HUES48 (cell line): Measurements from ENCODE around the gene EFNA2.
A peak's percentile ranks its signal among the peaks of the same experiment; 100 is the strongest.

Experiments used
- H3K27ac ChIP-seq: one replicate; pipeline ENCODE4 v1.7.0; 2013; ENCODE audit warnings: low read depth, low read length, inconsistent platforms
- H3K27me3 ChIP-seq: 2 replicates; pipeline ENCODE4 v1.6.1; 2013; ENCODE audit warnings: mild to moderate bottlenecking, low read length; ENCODE audit not compliant: control insufficient read depth, insufficient read depth
- H3K36me3 ChIP-seq: 2 replicates; pipeline ENCODE4 v1.6.1; 2013; ENCODE audit warnings: low read length; ENCODE audit not compliant: control insufficient read depth, insufficient read depth
- H3K4me1 ChIP-seq: 2 replicates; pipeline ENCODE4 v1.6.1; 2013; ENCODE audit warnings: mild to moderate bottlenecking, low read length; ENCODE audit not compliant: control insufficient read depth, insufficient read depth
- H3K4me3 ChIP-seq: 2 replicates; pipeline ENCODE4 v1.5.1; 2013; ENCODE audit warnings: mild to moderate bottlenecking, low read depth, low read length
- H3K9ac ChIP-seq: 2 replicates; pipeline ENCODE4 v1.6.1; 2013; ENCODE audit warnings: mild to moderate bottlenecking, low read depth, low read length, moderate library complexity
- H3K9me3 ChIP-seq: 2 replicates; pipeline ENCODE4 v1.6.1; 2013; ENCODE audit warnings: low read length; ENCODE audit not compliant: control insufficient read depth, insufficient read depth

The EFNA2 gene

DNA sequence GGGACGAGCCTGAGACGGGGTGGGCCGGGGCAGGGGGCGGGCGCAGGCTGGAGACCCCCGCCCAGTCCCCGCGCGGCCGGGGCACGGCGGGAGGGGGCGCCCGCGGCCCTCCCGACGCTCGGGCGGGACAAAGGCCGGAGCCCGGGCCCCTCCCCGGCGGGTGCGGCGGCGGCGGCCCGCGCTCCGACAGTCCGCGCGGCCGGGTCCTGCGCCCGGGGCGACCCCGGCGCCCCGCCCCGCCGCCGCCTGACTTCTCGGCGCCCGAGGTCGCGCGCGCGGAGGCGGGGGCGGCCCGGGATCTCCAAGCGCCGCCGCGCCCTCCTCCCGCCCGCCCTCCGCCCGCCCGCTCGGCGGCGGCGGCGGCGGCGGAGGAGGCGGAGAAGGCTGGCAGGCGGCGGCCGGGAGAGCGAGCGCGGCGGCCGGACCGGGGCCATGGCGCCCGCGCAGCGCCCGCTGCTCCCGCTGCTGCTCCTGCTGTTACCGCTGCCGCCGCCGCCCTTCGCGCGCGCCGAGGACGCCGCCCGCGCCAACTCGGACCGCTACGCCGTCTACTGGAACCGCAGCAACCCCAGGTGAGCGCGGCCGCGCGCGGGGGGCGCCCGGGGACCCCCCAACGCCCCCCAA, at the start of gene EFNA2:
Gene EFNA2 (plus strand): TSS at position 137 of the 624 bp plus-strand sequence. CDS start 296 bp downstream, at position 433.
- no peak within 1 kb of the TSS for H3K9ac ChIP-seq
- no peaks in the 10 kb centered on the region; the same call in 1 of the 2 replicates for H3K27me3 ChIP-seq
- no peaks in the 10 kb centered on the region for H3K4me1 ChIP-seq
- no peaks in the 10 kb centered on the region for H3K9me3 ChIP-seq
- H3K4me3 ChIP-seq: peak within 1 kb of the TSS; percentile 52
- no peak within 1 kb of the TSS for H3K27ac ChIP-seq
- no peaks in the 10 kb centered on the region for H3K36me3 ChIP-seq

DNA sequence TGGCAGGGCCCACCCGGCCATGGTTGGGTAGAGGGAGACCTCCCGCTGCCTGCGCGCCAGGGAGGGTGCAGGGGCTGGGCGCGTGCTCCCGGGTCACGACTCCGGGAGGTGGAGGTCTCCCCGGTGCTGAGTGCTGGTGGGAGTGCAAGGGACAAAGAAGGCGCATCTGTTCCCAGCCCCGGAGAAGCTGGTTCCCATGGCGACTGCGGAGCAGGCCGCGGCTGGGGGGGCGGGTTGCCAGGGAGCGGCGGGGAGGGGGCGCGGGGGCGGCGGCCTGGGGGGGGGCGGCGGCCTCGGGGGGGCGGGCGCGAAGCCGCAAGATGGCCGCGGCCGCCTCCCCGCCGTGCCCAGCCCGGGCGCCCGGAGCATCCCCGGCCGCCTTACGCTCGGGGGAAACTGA, 49.1 kb upstream of the EFNA2 start:
- peaks cover 41% of the 10 kb centered on the region for H3K36me3 ChIP-seq
- H3K4me3 ChIP-seq: peak overlapping the region; percentile 78
- 0 out of 2 replicates have a peak, but pooled peaks cover 5% of the 10 kb centered on the region for H3K4me1 ChIP-seq
- H3K9me3 ChIP-seq: no peaks in the 10 kb centered on the region
- no peak overlapping the region for H3K27ac ChIP-seq
- H3K9ac ChIP-seq: no peak overlapping the region
- no peaks in the 10 kb centered on the region for H3K27me3 ChIP-seq

DNA sequence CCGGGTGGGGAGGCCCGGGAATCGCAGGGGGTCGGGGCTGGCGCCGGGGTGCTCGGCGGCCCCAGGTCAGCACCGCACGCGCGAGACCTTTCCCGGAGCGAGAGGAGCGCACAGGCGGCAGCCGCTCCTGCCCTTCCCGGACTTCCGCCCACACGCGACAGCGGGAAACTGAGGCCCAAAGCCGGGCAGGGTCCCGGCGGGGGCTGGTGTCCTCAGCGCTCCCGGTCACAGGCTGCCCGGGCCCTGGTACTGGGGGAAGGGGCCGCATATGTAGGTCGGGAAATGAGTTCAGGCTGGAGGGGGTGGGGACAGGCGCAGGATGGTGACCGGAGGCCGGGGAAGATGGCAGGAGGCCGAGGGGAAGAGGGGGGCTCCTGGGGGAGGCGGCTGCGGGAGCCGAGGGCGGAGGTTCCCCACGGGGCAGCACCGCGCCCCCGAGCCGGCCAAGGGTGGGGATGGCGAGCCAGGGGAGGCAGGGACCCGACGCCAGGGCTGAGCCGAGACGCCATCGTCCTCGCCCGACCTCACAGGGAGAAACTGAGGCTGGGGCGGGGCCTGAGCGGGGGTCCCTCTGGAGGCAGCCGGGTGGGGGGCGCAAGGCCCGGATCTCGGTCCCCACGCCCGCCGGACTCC, 48.5 kb upstream of the EFNA2 start:
- H3K9me3 ChIP-seq: no peaks in the 10 kb centered on the region
- no peaks in the 10 kb centered on the region for H3K27me3 ChIP-seq
- H3K27ac ChIP-seq: no peak overlapping the region
- peaks cover 37% of the 10 kb centered on the region for H3K36me3 ChIP-seq
- no peak overlapping the region for H3K9ac ChIP-seq
- 0 out of 2 replicates have a peak, but pooled peaks cover 5% of the 10 kb centered on the region for H3K4me1 ChIP-seq
- H3K4me3 ChIP-seq: peak overlapping the region; percentile 78

DNA sequence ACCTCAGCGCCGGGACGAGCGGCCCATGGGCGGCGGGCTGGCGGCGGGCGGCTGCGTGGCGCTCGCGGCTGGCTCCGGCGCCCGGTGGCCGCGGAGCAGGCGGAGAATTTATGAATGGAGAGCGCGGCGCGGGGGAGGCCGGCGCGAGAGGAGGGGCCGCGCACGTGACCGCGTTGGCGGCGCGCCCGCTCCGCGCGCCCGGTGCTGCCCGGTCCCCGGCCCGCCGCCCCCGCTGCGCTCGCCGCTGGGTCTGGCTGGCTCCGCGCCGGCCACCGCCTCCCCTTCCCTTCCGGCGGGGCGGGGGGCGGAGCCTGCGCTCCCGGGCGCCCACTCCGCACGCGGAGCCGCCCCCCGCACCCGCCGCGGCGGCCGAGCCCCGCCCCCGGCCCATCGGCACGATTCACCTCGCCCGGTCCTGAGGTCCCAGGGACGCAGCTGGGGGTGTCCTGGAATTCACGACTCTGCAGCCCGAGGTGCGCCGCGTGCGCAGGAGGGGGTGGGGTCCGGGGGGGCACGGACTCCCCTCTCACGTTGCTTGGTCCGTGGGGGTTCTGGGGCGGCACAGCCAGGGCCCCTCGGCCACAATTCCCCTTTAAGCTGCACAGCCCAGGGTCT, 47.8 kb upstream of the EFNA2 start, which contains the start of gene CBARP:
Gene CBARP (minus strand): TSS at position 252 of the 615 bp plus-strand sequence. CDS start 1,905 bp downstream, outside the sequence.
- peaks cover 30% of the 10 kb centered on the region for H3K36me3 ChIP-seq
- no peaks in the 10 kb centered on the region for H3K9me3 ChIP-seq
- H3K27me3 ChIP-seq: no peaks in the 10 kb centered on the region
- peak within 1 kb of the TSS; percentile 78 for H3K4me3 ChIP-seq
- no peak within 1 kb of the TSS for H3K9ac ChIP-seq
- peak within 1 kb of the TSS; percentile 14 for H3K27ac ChIP-seq
- H3K4me1 ChIP-seq: 0 out of 2 replicates have a peak, but pooled peaks cover 5% of the 10 kb centered on the region

DNA sequence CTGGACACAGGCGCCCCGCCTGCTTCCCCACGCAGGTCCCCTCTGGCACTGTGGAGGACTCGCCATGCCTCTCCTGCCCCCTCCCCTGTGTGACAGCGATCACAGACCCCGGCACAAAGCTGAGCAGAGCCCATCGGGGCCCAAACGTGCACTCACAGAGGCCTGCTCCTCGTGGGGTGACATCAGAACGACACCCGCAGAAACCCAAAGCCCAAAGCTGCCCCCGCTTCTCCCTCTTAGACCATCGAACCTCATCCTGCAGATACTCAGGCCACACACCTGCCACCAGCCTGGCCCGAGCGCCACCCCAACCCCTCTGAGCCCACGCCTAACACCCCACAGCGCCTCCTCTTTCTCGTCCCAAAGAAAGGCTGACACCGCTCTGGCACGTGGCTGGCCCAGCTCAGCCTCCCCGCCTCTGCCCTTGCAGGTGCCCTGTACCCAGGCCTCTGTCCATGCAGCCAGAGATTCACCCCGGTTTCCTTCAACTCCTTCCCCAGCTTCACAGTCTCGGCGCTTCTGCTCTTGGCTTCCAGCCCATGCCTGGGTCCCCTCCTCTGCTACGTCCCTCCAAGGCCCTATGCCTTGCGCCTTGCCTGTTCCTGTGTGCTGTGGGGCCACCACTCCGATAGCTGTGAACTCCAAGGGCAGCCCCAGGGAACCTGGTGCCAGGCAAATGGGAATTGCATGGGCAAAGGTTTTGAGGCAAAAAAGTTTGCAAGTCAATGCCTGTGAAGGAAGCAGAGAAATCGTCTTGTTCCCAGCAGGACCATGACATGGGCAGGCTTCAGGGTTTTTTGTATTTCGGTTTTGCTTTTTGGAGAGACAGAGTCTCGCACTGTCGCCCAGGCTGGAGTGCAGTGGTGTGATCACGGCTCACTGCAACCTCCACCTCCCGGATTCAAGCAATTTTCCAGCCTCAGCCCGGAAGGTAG, 47.0 kb upstream of the EFNA2 start:
- Histone ChIP-seq H3K36me3 (peaks cover 23% of the 10 kb centered on the region), H3K9me3 (no peaks in the 10 kb centered on the region), H3K27ac (peak overlapping the region; percentile 14), H3K27me3 (no peaks in the 10 kb centered on the region), H3K9ac (no peak overlapping the region), H3K4me1 (0 out of 2 replicates have a peak, but pooled peaks cover 5% of the 10 kb centered on the region), H3K4me3 (peak overlapping the region; percentile 78)

DNA sequence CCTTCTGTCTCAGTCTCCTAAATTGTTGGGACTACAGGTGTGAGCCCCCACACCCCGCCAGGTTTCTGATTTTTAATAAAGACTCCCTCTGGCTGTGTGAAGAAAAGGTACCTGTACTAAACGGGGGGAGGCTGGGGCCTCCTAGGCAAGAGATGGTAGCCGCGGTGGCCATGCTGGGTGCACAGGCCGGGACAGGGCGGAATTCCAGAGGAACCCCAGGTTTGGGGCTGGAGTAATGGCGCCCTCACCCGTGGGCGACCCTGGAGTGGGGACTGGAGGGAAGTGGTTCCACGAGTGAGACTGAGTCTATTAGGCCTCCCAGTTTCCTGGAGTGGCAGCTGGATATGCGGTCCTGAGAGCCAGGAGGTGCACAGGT, 46.3 kb upstream of the EFNA2 start:
- Histone ChIP-seq H3K36me3 (peaks cover 15% of the 10 kb centered on the region), H3K9me3 (no peaks in the 10 kb centered on the region), H3K27ac (peak overlapping the region; percentile 64), H3K27me3 (no peaks in the 10 kb centered on the region), H3K4me1 (0 out of 2 replicates have a peak, but pooled peaks cover 5% of the 10 kb centered on the region), H3K9ac (no peak overlapping the region), H3K4me3 (no peak overlapping the region; the same call in 1 of the 2 replicates)

DNA sequence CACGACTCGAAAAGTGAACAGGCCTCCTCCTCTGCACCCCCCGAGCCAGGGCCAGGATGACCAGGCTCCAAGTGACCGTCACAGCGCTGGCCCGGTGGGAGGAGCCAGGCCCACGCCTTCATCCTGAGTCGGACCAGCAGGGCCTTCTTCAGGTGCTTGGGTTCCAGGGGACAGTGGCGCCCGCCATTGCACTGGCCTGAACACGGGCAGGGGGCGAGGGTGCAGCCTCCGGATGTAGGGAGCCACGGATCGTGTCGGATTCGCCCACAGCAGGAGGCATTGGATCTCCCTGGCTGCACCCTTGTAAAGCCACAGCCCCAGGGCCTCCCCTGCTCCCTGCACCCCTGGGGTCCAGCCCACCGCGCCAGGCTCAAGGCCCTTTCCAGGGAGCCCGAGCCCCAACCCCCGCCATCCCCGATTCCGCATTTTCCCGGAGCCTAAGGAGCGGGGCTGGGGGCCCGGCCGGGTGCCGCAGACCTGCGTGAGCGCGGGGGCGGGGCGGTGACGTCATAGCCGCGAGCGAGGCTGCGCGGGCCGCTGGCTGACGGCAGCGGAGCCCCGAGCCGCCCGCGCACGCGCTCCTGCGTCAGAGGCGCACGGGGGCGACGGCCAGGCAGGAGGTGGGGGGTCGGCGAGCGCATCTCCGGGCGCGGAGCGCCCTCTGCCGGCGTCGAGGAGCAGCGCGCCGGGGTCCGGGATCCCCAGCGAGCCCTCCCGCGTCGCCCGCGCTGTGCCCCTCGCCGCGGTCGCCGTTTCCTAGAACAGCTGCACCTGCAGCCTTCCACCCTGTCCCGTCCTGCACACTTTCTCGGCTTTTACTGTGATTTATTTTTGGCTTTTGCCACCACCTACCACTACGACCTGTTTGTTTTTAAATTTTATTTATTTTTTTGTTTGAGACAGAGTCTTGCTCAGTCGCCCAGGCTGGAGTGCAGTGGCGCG, 45.6 kb upstream of the EFNA2 start:
- Histone ChIP-seq H3K9me3 (no peaks in the 10 kb centered on the region), H3K9ac (peak overlapping the region; percentile 62), H3K36me3 (peaks cover 10% of the 10 kb centered on the region), H3K27me3 (no peaks in the 10 kb centered on the region), H3K4me1 (0 out of 2 replicates have a peak, but pooled peaks cover 5% of the 10 kb centered on the region), H3K27ac (peak overlapping the region; percentile 64), H3K4me3 (peak overlapping the region; percentile 67)

DNA sequence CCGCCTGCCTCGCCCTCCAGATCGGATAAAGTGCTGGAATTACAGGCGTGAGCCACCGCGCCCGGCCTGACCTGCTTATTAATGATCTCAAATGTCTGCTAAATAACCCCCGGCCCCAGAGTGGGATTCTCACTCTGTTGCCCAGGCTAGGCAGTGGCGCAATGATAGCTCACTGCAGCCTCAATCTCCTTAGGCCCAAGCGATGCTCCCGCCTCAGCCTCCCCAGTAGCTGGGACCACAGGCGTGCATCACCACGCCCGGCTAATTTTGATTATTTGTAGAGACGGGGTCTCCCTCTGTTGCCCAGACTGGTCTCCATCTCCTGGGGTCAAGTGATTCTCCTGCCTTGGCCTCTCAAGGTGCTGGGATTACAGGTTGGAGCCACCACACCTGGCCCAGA, 44.7 kb upstream of the EFNA2 start:
- Histone ChIP-seq H3K9me3 (no peaks in the 10 kb centered on the region), H3K36me3 (peaks cover 1% of the 10 kb centered on the region; the same call in 1 of the 2 replicates), H3K4me1 (0 out of 2 replicates have a peak, but pooled peaks cover 5% of the 10 kb centered on the region), H3K27ac (no peak overlapping the region), H3K4me3 (no peak overlapping the region), H3K9ac (no peak overlapping the region), H3K27me3 (no peaks in the 10 kb centered on the region)

DNA sequence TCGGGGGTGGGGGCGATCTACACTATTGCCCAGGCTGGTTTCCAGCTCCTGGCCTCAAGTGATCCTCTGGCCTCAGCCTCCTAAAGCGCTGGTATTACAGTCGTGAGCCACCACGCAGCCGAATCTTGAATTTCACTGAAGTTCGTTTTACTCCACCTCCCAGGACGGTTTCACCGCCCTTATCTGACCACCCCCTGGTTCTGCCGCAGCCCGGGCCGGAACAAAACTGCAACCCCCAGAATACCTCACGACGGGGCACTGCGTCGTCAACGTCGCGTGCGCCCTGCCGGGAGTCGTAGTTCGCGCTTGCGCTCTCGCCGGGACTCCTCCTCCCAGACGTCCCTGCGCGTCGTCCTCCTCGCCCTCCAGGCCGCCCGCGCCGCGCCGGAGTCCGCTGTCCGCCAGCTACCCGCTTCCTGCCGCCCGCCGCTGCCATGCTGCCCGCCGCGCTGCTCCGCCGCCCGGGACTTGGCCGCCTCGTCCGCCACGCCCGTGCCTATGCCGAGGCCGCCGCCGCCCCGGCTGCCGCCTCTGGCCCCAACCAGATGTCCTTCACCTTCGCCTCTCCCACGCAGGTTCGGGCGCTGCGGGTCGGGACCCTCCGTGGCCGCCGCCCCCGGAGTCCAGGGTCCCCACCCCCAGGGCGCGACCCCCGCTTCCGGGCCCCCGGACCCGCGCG, 44.1 kb upstream of the EFNA2 start, which contains the start of gene ATP5F1D:
Gene ATP5F1D (plus strand): TSS at position 335 of the 679 bp plus-strand sequence. CDS start 100 bp downstream, at position 435.
- H3K36me3 ChIP-seq: no peaks in the 10 kb centered on the region
- H3K27ac ChIP-seq: peak within 1 kb of the TSS; percentile 31
- 0 out of 2 replicates have a peak, but pooled peaks cover 2% of the 10 kb centered on the region for H3K4me1 ChIP-seq
- H3K27me3 ChIP-seq: no peaks in the 10 kb centered on the region
- H3K9ac ChIP-seq: peak within 1 kb of the TSS; percentile 17; the same call in 1 of the 2 replicates
- peak within 1 kb of the TSS; percentile 69 for H3K4me3 ChIP-seq
- no peaks in the 10 kb centered on the region for H3K9me3 ChIP-seq
